GM21447 (cell line): ENCODE results near the gene RAD51AP1.

Experiments
- ATAC-seq: cut with Tn5 transposase; IDR thresholded peaks from one replicate; pipeline ENCODE4 v1.9.1; 2021; ENCODE audit not compliant: unreplicated experiment

The RAD51AP1 gene

GRCh38 chr12:4589941-4590340 is 51.3 kb downstream of the RAD51AP1 start:
- no peak for ATAC-seq

DNA sequence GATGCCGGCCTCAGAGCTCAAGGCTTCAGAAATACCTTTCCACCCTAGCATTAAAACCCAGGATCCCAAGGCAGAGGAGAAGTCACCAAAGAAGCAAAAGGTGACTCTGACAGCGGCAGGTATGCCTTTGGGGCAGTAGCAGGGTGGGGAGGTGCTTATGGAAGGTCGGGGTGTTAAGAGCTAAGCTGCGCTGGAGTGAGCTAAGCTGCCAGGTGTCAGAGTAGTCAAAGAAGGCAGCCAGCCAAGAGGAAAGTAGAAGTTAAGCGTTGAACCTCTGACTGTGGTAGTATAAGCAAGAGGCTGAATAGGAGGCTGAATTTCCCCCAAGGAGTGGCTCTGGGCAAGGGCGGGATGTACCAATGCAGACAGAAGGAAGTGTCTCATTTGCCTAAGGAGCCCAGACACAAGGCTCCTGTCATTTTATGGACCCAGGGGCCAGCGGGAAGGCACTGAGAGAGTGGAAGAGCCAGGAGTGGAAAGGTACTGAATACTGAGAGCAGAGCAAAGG is 52.5 kb downstream of the RAD51AP1 start:
- no peak for ATAC-seq

- ATAC-seq = no peak
These were observed 57.2 kb downstream of the RAD51AP1 start for GRCh38 chr12:4595881-4596280.

GRCh38 chr12:4603421-4603820 is 64.7 kb downstream of the RAD51AP1 start:
- ATAC-seq = no peak

DNA sequence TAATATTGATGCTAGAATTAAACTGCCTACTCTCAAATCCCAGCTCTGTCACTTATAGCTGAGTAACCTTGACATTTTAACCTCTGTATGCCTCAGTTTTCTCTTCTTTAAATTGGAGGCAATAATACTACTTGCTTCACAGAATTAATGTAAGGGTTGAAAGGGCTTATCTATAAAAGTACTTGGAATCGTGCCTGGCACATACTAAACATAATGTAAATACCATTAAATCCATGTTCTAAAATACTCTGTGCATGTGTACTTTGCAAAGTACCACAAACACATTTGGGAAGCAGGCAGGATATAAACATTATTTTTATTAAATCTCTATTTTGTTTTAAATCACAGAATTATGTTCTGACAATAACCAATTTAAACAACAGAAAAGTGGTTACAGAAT is 65.3 kb downstream of the RAD51AP1 start:
- no peak for ATAC-seq

DNA sequence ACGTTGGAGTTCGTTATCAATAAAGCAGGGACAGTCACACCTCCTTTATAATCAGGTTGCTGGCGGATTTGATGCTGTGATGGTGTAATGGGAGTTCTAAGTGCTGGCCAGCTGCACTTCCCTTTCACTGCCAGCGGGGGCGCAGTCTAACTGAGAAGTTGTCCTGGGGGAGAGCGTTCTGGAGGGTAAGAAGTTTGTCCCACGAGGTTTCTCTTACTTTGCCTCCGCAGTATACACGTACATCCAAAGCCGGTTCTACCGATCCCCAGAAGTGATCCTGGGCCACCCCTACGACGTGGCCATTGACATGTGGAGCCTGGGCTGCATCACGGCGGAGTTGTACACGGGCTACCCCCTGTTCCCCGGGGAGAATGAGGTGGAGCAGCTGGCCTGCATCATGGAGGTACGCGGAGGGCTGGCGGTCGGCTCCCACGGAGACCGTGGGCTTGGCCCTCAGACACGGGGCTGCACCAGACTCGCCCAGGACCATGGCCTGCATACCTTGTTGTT is 66.0 kb downstream of the RAD51AP1 start:
- ATAC-seq = peak; percentile 98

- no peak for ATAC-seq
These were observed 68.4 kb downstream of the RAD51AP1 start for GRCh38 chr12:4607056-4607455.

DNA sequence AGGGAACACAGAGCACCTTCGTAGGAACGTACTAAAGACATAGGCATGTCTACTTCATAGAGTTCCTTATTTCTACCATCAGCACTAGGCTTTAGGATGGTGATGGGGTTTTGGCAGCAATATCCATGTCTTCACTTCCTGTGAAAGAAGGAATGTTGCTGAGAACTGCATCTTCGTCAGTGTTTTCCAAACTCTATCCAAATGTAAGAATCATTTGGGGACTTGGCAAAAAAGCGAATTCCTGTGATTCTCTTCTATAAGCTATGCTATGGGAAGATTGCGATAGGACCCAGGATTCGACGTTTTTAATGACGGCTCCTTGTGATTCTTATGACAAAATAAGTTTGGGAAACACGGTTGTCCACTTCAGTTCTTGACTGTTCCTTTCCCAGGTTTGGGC is 70.4 kb downstream of the RAD51AP1 start:
- ATAC-seq = no peak
